GM21447 (cell line): ENCODE results near the gene MTHFSD.

ENCODE experiments used
- ATAC-seq: cut with Tn5 transposase; IDR thresholded peaks from one replicate; pipeline ENCODE4 v1.9.1; 2021; ENCODE audit not compliant: unreplicated experiment

MTHFSD gene

DNA sequence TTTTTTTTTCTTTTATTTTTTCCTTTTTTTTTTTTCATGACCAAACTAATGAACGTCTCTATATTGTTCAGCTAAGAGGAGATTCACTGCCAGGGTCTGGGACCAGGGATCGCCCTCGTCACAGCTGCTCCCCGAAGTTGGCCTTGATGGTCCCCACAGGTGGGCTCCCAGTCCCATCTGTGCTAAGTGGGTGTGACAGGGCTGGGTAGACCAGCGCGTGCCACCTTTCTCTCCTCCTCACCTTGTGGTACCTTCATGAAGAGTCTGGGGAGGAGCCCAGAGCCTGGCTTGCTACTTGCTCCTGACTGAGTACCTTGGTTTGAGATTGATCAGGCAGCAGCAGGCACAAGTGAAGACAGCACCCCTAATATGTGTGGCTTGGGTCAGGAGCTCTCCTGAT, 51.2 kb downstream of the MTHFSD start:
- ATAC-seq: no peak

DNA sequence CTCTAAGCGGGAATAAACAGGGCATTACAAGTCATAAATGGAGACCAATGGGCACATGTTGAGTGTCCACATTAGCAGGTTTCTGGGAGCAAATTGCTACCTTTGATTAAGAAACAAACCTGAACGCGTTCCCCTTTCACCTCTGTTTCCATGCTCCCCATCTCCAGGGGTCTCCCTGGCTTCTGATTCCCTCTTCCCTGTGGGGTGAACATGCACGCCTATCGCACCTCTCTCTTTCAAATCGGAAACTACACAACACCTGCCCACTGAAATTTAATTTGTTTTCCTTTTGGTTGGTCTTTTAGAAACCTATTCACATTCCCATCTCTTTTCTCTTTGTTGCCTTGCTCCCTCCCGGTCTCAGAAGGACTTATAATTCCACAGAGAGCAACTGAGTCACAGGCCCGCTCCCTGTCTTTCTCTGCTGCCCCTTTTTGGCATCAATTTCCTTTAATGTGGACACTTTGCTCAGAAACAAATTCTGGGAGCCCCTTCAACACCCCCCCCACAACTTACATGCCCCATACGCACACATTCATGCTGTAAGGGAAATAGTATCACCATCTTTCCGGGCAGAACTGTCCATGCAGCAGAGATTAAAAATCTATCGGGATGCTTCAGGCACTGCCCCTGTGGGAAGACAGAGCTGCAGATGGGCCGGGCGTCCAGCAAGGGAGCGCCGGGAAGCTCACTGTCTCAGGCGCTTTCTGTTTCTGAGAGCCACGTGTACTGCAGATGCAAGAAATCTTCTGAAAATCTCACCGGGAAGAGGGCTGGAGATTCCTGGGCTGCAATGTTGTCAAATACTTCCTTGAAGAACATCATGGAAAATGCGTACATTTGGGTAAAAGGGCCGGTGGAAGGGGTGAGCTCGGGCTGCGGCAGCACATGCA, 51.9 kb downstream of the MTHFSD start:
- no peak for ATAC-seq

DNA sequence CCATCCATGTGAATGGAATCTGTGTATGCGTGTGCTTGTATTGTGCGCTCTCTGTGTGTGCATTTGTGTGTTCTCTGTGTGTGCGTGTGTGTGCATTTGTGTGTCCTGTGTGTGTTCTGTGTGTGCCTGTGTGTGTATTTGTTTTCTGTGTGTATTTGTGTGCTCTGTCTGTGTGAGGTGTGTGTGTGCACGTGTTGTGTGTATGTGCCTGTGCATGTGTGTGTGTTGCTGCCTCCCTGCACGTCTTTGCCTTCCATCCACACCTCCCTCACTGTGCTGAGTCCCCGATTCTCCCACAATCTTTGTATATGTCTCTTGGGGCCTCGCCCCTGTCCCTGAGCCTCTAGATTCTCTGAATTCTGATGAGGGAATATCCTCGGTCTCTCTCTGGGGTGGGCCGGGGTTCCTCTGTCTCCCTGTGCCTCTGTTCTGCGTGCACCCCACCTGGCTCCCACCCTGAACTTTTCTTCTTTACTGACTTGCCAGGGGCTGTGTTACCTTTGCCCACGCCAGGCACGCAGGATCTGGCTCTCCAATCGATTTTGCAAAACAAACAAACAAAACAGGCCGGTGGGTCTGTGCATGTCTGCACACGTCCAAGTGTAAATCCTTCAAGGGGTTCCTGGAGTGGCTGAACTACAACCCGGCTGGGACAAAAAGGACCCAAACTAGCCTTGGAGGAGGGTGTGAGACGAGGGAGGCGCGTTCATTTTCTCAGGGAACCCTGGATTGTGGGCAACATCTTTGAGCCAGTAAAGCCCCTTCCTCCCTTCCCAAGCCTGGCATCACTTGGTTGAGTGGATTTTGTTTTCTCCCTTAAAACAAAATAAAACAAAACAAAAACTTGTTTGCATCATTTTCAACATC, 52.8 kb downstream of the MTHFSD start:
- no peak for ATAC-seq

DNA sequence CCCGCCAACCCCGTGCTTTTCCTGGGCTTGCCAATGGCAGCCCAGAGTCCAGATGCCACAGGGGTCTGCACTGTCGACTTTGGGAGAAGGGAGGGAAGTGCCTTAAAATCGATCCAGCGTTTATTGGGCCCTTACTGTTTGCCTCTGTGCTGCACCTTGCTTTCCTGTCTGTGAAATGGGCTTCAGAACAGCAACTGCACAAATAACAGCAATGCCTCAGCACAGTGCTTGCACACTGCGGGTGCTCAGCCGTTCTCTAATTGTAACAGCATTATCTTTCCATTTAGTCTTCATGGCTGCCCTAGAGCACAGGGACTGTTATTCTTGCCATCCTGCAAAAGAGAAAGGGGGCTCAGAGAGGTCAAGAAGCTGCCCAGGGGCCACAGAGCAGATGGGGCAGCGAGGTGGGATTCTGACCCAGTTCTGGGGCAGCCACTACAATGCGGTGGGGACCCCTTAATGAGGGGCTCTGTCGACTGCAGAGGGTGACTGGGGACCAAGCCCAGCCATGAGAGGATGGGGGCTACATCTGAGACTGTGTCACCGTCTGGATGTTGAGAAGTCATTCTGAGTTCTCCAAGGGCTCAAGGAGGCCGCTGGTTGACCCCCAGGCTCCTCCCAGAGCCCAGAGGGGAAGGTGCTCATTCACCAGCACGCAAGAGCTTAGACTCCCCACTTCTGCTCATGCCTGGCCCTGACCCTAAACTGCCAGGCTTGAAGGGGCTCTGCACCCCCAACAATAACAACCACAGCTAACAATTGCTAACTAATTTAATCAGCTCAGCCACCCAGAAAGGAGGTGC, 54.1 kb downstream of the MTHFSD start:
- no peak for ATAC-seq

DNA sequence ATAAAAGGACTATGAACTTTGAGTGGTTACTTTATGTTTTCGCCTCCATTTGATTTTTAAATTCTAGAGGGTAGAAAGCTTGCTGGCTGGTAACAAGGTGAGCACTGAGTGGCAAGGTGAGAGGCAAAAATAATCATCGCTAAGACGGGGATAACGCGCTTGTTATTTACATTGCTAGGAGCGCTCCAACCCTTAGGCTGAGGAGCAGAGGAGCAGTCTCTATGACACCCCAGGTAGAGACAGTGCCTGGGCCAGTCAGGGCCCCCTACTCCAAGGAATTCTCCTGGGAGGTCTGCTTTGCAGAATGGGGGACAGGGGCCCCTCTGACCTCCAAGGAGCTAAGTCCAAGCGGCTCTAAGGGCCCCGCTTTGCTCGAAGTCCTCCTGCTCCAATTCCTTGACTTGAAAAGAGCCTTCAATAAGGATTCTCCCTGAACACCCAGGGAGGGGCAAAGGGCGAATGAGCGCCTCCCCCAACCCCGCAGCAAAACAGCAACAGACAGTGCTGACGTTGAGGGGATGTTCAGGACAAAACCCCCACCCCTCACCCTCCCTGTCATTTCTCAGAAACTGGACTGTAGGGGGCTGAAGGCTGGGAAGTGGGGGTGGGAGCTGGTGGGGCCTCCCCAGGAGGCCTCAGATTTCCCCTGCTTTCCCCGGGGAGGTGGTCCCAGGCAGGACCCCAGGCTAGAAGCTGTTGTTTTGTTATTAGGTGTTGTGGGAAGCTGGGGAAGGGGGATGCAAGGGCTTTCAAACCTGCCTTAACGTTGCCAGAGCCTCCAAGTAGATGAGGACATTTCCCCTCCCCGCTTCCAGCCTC, 54.9 kb downstream of the MTHFSD start:
- no peak for ATAC-seq

DNA sequence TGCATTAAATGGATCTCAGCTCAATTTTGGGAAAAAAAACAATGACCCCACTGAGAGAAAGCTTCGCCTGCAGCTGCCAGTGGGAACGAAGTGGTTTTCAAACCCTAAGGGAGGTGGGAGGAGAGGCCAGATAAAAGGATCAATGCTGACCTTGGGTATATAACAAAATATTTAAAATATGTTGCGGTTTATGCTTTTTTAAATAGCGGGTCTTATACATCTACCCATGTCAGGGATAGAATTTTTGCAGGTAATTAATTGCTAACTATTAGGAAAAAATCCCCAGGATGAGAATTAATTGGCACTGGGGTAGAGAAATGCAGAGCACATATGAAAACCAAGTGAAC, 55.6 kb downstream of the MTHFSD start:
- no peak for ATAC-seq

DNA sequence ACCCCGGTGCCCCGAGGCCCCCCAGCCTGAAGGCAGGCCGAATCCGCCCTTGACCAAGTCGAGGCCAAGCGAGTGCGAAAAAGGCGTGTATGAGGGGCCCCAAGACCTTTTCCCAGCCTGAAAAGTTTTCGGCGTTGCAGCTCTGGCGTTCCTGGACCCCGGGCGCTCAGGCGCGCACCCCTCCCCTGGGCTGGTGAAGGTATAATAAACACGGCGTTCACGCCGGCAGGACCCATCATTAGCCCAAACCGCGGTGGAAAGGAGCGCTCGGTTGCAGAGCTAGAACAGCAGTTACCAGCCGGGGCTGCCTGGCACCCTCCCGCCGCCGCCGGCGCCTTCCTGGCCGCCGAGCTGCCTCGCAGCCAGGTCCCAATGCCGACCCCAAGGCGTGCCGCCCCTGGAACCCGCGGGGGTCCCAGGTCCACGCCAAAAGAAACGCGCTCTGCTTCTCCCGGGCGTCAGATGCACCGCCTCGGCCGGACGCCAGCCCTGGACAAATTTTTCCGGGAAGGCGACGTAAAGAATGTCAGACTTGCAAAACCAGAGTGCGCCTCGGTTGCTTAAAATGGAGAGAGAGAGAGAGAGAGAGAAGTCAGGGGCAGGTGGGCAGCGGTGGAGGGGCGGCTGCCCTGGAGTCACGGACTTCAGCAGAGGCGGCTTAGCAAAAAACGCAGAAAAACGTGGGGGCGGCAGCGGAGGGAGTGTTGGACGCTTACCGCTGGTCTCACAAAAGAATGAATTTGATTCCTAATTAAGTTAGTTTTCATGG, 56.2 kb downstream of the MTHFSD start:
- no peak for ATAC-seq

DNA sequence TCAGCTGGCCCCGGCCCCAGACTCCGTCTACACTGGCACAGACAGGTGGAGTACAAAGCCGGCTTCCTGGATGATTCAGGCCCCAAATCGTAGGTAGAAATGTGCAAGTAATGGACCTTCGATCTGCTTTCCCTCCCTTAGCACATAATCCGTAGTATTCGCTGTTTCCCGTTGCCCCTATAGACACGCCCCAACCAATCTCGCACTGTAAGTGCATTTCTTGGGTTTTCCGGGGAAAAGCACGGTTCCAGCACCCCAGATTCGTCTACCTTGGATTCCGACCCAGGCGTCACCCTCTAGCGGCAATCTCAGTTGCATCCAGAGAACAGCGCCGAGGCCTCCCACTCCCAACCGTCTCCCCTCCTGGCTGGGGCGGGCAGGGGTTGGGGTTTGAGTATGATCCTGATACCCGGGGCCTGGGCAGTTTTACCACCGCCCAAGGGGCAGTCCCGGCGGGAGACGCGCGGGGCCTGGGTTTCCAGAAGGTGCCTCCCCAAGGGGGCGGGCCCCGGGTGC, 56.8 kb downstream of the MTHFSD start:
- ATAC-seq: no peak

DNA sequence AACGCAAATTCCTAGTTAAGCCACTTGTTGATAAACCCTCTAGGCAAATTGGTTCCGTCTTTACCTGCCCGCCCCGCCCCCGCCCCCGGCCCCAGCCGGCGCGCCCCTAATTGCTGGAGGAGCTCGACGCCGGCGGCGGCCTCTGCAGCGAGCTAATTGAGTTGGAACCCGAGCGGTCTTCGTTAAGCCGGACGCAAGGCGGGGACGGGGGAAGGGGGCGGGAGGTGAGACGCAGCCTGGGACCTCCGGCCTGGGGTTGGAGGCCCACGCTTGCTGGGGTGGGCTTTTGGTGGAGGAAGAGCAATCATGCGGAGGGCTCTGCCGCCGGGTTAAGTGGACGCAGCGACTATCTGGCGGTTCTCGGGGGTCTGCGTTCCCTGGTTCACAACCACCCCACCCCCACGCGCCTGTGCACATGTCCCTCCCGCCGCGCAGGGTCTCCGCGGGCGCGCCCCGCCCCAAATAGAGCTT, 57.4 kb downstream of the MTHFSD start:
- no peak for ATAC-seq

DNA sequence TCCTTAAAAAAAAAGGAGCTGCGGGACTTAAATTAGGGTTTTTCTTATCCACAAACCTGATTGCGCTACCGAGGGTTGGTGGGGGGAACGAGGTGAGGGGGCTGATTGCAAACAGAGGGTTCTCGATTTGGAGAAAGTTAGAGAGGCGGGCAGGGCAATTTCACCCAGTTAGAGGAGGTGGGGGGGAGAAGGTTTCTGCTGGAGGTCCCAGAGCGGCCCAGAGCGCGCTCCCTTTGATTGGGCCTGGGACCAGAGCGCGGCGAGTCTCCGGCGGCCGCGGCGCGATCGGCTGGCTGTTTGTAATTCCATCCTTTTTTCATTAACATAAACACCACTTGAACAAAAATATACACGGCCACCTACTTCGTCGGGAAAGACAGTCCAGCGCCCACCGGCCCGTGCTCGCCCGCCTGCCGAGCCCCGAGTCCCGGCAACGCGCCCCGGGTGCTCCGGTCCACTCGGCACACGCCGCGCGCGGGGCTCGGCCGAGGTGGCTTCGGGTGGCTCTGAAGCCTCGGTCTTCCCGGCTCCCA, 58.0 kb downstream of the MTHFSD start:
- no peak for ATAC-seq

DNA sequence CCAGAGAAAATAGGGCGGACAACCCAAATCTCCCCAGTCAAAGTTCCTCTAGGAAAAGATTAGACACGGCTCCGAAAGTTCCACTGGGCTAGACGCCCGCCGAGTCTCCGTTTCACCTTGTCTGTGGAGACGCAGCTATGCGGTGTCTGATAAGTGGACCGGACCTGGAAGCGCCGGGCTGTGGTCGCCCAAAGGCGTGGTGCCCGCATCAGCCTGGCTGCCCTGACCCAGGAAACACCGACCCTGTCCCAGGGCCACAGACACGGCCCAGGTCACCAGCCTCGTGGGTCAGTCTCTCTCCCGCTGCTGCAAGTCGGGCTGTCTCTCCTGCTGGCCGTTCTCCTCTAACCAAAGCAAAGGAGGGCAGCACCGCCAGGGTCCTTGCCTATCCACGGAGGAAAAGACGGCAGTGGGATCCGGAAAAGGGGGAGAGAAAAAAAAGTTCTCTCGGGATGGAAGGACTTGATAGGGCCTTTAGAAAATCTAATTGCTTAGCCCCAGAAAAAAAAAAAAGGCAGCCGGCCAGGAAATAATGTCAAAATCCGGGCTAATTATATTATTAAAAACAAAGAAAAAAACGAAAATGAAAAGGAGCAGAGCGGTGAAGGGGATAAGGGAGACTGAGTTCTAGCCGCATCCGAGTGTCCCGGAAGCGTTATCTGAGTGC, 58.6 kb downstream of the MTHFSD start:
- ATAC-seq: no peak

DNA sequence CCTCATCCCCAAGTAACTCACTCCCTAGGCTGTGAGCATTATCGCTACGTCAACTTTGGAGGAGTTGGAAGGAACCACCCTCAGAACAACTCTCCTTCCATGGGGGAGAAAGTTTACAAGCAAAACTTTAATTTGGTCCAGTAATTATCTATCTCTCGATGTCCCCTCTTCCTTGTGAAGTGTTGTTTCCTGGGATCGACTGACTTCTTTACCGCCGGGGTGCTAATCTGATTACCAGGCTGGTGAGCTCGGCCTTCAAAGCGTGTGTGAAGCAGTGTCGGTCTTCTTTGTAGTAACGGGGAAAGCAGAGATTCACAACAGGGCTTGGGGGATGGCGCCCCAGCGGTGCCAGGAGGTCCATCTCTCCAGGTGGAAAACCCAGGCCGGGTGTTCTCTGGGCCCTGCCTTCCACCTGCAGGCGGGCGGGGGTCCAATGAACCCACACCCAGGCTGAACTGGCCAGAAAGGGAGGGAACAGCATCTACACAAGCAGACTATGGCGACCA, 59.2 kb downstream of the MTHFSD start:
- no peak for ATAC-seq

DNA sequence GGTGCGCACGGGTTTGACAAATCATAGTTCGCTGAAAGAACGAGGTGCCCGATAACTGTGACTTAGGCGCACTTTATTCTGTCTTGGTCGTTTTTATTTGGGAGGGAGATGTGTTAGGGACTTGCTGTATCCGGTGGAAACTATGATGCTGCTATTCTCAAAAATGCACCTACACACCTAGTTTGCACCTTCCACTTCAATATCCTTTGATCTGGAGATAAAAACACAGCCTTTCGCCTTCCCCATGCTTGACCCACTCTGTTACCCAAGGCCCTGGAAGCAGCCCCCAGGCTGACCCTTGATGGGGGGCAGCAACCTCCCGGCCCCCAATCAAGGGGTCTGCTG, 59.7 kb downstream of the MTHFSD start:
- ATAC-seq: no peak

DNA sequence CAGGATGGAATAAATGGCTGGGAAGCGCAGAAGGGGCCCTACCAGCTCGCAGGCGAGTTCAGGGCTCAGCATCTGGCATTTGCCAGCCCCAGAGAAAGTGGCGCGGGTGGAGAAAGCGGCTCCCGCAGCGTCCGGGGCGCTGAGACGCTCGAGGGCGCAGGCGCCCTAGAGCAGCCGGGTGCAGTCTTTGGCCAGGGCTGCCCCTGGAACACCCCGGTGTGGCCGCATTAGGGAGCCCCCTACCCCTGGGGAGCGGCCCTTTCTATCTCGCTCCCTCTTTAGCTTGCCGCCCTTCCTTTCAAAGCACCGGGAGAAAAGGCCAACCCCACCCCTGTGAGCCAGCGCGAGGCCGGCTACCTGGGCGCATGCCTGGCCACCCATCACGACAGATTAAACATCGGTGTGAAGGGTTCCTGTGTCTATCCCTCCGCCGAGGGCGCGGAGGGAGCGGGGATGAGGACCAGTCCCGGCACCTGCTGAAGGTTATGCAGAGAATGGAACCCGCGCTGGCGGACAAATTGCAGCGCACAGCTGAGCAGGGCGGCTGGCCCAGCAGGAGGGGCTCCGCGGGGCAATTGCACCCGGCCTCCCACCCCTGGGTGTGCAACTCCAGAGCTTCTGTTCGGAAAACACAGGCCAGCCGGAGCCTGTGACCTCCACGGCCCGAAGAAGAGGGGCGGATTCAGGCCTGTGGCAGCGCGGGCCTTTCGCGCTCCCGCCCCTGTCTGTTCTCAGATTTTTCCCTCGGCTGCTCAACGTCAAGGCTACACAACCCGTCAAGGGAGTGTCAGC, 60.3 kb downstream of the MTHFSD start:
- no peak for ATAC-seq

DNA sequence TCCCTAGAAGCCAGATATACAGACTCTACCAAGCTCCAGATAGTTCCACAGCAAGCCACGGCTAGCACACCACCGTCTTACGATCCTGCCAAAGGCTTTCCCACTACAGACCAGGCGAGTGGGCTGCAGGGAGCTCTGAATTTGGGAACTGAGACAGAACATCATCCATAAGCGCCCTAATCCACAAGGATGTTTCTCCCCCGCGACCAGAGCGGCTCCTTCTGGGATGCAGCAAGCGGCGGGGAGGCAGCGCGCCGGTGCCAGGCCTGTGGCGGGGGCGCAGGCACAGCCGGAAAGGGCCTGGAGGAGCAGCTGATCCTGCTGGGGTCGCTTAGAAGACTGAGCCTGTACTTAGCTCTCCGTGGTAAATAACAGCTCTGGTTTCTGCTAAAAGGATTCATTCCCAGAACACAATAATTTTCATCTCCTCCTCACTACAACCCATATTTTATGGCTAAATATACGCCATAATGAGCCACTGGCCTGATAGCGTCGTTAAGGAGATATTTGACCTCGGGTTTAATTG, 60.9 kb downstream of the MTHFSD start:
- no peak for ATAC-seq

DNA sequence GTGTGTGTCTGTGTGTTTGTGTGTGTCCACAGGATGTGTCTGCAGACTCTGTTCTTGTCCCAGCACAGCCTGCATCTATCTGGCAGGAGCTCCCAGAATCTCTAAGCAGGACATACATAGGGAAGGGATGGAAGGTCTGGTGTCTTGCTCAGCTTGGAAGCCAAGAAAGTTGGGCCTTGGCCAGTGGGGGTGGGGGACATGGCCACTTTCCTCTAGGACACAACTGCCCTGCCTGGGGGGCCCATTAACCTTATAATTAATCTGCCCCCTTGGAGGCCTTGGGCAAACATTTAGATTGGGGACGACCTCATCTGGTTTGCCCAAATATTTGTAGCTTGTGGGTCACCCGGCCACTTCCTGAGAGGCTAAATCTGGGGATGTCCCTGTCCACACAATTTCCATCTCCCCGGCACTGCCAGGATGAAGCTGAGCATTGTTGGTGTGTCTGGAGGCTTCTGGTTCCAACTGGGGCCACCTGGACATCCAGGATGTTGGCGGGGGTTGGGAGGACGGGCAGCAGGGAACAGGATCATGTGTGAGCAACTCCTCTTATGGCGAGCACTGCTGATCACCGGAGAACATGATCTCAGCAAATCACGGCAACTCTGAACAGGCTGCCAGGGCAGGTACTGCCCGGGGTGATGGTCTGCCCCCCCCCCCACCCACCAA, 61.9 kb downstream of the MTHFSD start:
- no peak for ATAC-seq
